NCI-H460 (cell line): ENCODE data around the gene TEAD4. TPM values are rescaled to one million over a fixed set of nuclear protein-coding genes. Genes with fewer than 3 reads are reported as not detected.

Experiments used
- DNase-seq: peaks from one replicate; pipeline ENCODE4 v3.0.0-alpha.2; 2016; ENCODE audit warnings: low read depth; ENCODE audit errors: extremely low read depth
- small RNA-seq, 2 experiments: library from RNA; depleted of rRNA; stranded (forward); fragments of <200 nt; gene quantifications; one replicate each; pipeline ENCODE3, GENCODE V24; 2014
- total RNA-seq: library from RNA; depleted of rRNA; stranded (reverse); fragments of >200 nt; shearing (Covaris generic); gene quantifications from 2 replicates; pipeline ENCODE4 v1.2.3, GENCODE V29; 2014; rRNA removed

TEAD4 gene
- total RNA-seq, 1 experiment from 2014 or later: 18.3 TPM

GRCh38 chr12:3076730-3077571, 117.8 kb downstream of the TEAD4 start, which contains the start of gene TSPAN9:
Gene TSPAN9, plus strand, starts transcription at chr12:3077379. Its CDS starts 123,815 bp downstream, at chr12:3201194.
- DNase-seq: peak; percentile 35

GRCh38 chr12:3077572-3078081, 118.4 kb downstream of the TEAD4 start:
- no peak for DNase-seq

GRCh38 chr12:3078086-3078820, 119.1 kb downstream of the TEAD4 start:
- DNase-seq: no peak

GRCh38 chr12:3081091-3081490, 121.9 kb downstream of the TEAD4 start:
- DNase-seq: no peak

GRCh38 chr12:3081886-3082285, 122.7 kb downstream of the TEAD4 start:
- no peak for DNase-seq

GRCh38 chr12:3083241-3083920, 124.2 kb downstream of the TEAD4 start:
- DNase-seq: no peak

GRCh38 chr12:3083921-3084347, 124.7 kb downstream of the TEAD4 start:
- no peak for DNase-seq

GRCh38 chr12:3084742-3085141, 125.5 kb downstream of the TEAD4 start:
- DNase-seq: no peak

- DNase-seq: no peak
Observed at GRCh38 chr12:3085341-3086139, 126.3 kb downstream of the TEAD4 start.

- no peak for DNase-seq
Observed at GRCh38 chr12:3086211-3086610, 127.0 kb downstream of the TEAD4 start.

GRCh38 chr12:3086729-3087323, 127.6 kb downstream of the TEAD4 start:
- no peak for DNase-seq

- DNase-seq: no peak
Observed at GRCh38 chr12:3087758-3088650, 128.8 kb downstream of the TEAD4 start.

- no peak for DNase-seq
Observed at GRCh38 chr12:3089588-3089987, 130.4 kb downstream of the TEAD4 start.

Small RNA genes lying within 50 kb of the gene (small RNA-seq; reads per million reads assigned to genes)
- gene RNU6-1315P: 0 reads per million in 2 experiments

Other genes with a start within 250 kb of the TEAD4 start
- gene FKBP4, start 164.4 kb upstream of the TEAD4 start, total RNA-seq: 41.8 and 47.7 TPM in 2 replicates
- 8.7 and 10.0 TPM in 2 replicates for gene ITFG2, start 146.7 kb upstream of the TEAD4 start, total RNA-seq
- not detected in 2 replicates for gene NRIP2, start 124.4 kb upstream of the TEAD4 start, total RNA-seq
- gene TEX52, start 102.4 kb upstream of the TEAD4 start, total RNA-seq: not detected in 2 replicates
- 23.8 and 28.1 TPM in 2 replicates for gene FOXM1, start 82.2 kb upstream of the TEAD4 start, total RNA-seq
- 39.5 and 41.2 TPM in 2 replicates for gene RHNO1, start 82.2 kb upstream of the TEAD4 start, total RNA-seq
- gene TULP3, start 68.5 kb upstream of the TEAD4 start, total RNA-seq: 15.2 and 17.6 TPM in 2 replicates
- gene TSPAN9, start 118.0 kb downstream of the TEAD4 start, total RNA-seq: 3.2 and 7.0 TPM in 2 replicates